Effector CD4-positive, alpha-beta T cell (primary cell): Measurements from ENCODE around the gene GPHN.
"Not testable (repeated sequence)": the region's sequence is repeated elsewhere in the genome, so short reads cannot be mapped to it uniquely, and the experiment has no call there.

ENCODE experiments used
- DNase-seq: peaks from one replicate; pipeline ENCODE4 v3.0.0-alpha.2; 2020

Gene GPHN

GRCh38 chr14:66813636-66814035, 305.7 kb downstream of the GPHN start:
- DNase-seq, result no peak

- no peak for DNase-seq
Measured at GRCh38 chr14:66815687-66816086, 307.7 kb downstream of the GPHN start.

GRCh38 chr14:66824251-66824650, 316.3 kb downstream of the GPHN start:
- DNase-seq, result no peak

- no peak for DNase-seq
Measured at GRCh38 chr14:66827182-66827581, 319.2 kb downstream of the GPHN start.

GRCh38 chr14:66831173-66831572, 323.2 kb downstream of the GPHN start:
- no peak for DNase-seq

DNA sequence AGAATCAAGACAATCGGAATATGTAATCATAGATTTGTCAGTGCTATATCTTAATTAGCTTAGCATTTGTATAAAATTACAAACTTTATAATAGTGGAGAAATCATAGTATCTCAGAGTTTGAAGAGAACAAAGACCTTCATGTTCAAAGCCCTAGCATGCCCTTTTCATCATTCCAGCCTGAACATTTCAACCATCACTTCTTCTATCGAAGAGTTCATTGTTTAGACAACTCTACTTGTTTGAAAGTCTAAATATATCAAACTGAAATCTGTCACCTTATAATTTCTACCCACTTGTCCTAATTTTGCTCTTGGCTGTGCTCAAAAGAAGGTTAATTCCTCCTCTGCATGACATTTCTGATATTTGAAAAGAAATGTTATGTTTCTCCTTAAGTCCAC, 325.9 kb downstream of the GPHN start:
- DNase-seq, result no peak

DNA sequence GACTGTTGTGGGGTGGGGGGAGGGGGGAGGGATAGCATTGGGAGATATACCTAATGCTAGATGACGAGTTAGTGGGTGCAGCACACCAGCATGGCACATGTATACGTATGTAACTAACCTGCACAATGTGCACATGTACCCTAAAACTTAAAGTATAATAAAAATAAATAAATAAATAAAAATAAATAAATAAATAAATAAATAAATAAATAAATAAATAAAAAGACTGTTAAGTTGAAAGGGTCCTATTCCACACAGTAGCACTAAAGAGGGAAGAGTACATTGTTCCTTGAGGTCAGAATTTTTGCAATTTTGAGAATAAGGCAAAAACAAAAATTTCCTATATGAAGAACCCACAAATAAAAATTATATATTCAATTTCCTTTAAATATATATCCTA, 329.5 kb downstream of the GPHN start:
- DNase-seq, result not testable (repeated sequence)

DNA sequence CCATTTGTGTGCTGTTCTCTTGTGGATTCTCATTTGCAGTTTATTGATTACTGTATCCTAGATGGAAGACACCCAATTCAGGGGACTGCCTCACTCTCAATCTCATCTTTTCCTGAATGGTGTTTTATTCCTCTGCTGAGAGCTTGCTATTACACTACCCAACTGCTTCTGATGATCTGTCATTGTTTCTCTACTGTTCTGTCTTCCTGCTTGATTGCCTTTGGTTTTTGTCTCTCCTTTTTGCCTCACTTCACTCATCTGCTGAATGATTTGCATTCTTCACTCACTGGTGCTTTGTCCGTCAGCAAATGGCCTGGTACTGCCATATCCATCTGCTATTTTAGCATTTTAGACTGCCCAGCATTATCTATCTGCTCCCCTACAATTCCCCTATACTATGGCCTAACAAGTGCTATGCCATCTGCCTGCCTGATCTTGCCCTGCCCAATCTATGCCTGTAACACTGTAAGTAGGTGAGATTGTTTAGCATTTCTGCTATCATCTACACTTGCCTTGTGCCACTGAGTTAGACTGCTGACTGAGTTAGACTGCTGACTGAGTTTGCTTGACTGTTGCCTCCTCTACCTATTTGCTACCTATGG, 335.1 kb downstream of the GPHN start:
- no peak for DNase-seq

GRCh38 chr14:66850258-66850888, 342.4 kb downstream of the GPHN start:
- DNase-seq, result no peak

DNA sequence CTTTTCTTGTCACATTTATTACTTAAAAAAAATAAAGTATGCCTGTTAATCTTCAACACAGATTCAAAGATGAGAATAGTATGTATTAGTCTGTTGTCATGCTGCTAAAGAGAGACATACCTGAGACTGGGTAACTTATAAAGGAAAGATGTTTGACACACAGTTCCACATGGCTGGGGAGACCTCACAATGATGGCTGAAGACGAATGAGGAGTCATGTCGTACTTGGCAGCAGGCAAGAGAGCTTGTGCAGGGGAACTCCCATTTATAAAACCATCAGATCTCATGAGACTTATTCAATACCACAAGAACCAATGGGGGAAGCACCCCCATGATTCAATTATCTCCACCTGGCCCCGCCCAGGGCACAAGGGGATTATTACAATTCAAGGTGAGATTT, 345.4 kb downstream of the GPHN start:
- no peak for DNase-seq

DNA sequence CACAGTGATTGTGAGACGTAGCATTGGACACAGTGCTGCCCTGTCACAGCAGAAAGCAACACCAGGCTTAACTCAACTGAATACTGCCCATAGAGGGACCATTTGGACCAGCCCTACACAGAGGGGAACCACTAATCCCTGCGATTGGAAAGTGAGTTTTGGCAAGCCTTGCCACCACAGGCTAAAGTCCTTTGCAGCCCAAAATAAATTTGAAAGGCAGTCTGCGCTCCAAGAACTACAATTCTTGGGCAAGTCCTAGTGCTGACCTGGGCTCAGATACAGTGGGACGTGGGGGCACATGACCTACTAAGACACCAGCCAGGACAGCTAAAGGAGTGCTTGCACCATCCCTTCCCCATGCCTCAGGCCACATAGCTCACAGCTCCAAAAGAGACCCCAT, 349.9 kb downstream of the GPHN start:
- no peak for DNase-seq

DNA sequence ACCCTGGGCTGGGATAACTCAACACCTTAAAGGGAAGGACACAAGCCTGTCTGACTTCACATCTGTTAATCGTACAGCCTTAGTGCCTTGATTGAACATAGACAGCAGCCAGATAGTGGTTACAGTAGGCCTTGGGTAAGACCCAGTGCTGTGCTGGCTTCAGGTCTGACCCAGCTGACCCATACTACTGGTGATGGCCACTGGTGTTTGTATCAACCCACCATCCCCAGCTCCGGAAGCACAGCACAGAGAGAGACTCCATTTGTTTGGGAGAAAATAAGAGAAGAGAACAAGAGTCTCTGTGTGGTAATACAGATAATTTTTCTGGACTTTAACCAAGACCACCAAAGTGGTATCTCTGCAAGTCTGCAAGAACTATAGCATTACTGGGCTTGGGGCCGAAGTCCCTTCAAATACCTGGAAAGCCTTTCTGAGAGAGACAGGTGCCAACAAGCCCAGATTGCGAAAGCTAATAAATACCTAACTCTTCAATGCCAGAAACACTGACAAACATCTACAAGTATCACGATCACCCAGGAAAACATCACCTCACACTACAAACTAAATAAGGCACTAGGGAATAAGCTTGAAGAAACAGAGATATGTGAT, 351.2 kb downstream of the GPHN start:
- no peak for DNase-seq

- DNase-seq, result no peak
Measured at GRCh38 chr14:66881596-66881995, 373.6 kb downstream of the GPHN start.

- no peak for DNase-seq
Measured at GRCh38 chr14:66884149-66884548, 376.2 kb downstream of the GPHN start.

DNA sequence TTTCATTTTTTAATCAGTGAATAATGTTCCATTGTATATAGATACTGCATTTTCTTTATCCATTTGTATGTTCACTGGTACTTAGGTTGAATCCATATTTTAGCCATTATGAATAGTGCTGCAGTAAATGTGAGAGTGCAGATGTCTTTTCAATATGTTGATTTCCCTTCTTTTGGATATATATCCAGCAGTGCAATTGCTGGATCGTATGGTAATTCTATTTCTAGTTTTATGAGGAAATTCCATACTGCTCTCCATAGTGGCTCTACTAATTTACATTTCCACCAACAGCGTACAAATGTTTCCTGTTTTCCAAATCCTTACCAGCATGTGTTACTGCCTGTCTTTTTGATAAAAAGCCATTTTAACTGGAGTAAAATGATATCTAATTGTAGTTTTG, 392.8 kb downstream of the GPHN start:
- DNase-seq, result no peak

DNA sequence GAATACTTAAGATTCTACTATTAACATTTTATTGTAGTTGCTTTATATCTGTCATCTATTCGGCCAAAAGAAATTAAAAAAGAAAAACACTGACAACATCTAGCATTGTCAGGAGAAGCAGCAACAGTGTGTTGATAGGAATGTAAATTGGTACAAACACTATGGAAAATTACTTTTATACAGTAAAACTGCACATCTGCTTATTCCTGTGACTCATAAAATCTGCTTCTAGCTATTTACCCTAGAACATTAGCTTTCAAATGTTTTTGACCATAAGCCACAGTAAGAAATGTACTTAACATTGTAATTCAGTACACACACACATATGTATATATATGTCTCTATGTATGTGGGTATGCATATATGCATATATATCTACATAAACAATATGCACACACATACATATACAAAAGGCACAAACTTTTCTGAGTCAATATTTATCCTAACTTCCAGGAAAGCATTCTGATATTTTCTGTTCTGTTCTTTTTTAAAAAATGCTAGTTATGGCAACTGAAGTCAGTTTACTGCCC, 402.4 kb downstream of the GPHN start:
- no peak for DNase-seq

DNA sequence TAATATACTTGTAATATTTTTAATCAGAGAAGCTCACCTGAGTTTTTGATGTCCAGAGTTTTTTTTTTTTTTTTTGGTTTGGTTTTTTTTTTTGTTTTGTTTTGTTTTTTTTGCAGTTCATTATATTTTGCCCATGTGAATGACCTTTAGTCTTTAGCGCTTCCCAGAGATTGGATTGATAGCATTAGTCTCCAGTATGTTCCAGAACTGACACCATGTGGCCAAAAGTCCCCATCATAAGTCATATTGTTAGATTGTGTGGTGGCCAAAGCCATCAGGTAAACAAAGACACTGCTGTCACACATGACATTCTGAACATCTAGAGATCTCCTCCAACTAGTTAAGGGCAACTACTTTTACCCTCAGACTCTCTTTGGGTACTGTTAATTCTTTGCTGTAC, 408.5 kb downstream of the GPHN start:
- DNase-seq, result no peak

GRCh38 chr14:66918527-66918926, 410.6 kb downstream of the GPHN start:
- no peak for DNase-seq

DNA sequence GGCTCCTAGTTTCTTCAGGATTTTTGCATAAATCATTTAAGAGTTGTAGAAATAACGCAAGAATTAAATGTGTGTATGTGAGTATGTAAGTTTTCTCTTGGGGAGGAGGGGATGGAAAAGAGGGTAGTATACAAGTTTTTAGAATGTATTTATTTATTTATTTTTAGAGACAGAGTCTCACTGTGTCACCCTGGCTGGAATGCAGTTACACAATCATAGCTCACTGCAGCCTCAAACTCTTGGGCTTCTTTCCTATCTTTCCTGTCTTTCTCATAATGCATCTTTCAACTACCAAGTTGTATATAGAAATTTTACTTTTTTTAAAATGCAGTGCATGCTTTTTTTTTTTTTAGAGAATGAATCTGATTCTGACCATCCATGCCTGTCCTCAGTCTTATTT, 412.2 kb downstream of the GPHN start:
- no peak for DNase-seq

GRCh38 chr14:66923251-66923650, 415.3 kb downstream of the GPHN start:
- no peak for DNase-seq

GRCh38 chr14:66939409-66939808, 431.5 kb downstream of the GPHN start:
- DNase-seq, result no peak

GRCh38 chr14:66944872-66945271, 436.9 kb downstream of the GPHN start:
- DNase-seq, result no peak

- DNase-seq, result no peak
Measured at GRCh38 chr14:66955159-66955558, 447.2 kb downstream of the GPHN start.

- no peak for DNase-seq
Measured at GRCh38 chr14:66959437-66960050, 451.6 kb downstream of the GPHN start.
